GM12892 (cell line): ENCODE measurements around the gene RAB41.
"Not testable (repeated sequence)": the region's sequence is repeated elsewhere in the genome, so short reads cannot be mapped to it uniquely, and the experiment has no call there.

ENCODE experiments used
- POLR2A ChIP-seq: IDR thresholded peaks from 2 replicates; pipeline ENCODE4 v1.6.1; 2011; ENCODE audit warnings: low read depth, low read length, control low read depth
- POLR2AphosphoS5 ChIP-seq: IDR thresholded peaks from 2 replicates; pipeline ENCODE4 v1.6.1; 2011; ENCODE audit warnings: low read depth, low read length, control low read depth
- TAF1 ChIP-seq: IDR thresholded peaks from 2 replicates; pipeline ENCODE4 v1.6.1; 2011; ENCODE audit warnings: low read depth, mild to moderate bottlenecking, control low read depth, low read length, borderline replicate concordance

DNA sequence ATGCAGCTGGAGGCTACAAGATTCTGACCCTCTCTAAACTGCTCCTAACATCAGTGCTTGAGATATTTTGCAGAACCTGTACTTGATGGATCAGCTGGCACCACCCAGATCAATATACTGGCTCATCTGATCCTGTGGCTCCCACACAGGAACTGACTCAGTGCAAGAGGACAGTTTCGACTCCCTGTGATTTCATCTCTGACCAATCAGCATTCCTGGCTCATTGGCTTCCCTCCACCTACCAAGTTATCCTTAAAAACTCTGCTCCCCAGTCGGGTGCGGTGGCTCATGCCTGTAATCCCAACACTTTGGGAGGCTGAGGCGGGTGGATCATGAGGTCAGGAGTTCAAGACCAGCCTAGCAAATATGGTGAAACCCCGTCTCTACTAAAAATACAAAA is 38.4 kb upstream of the RAB41 start:
- TF ChIP-seq TAF1, POLR2A, POLR2AphosphoS5: not testable (repeated sequence)
